GM12878 (cell line): ENCODE results near the gene CCDC120. TPM values are rescaled to one million over a fixed set of nuclear protein-coding genes. Genes with fewer than 3 reads are reported as not detected.

Experiments used
- ATAC-seq: fragments of 200-7000 bp; cut with Tn5 transposase; 3 replicates; pipeline ENCODE4 v1.9.1; 2020; ENCODE audit warnings: mild to moderate bottlenecking, moderate library complexity
- BruUV-seq: library from RNA; stranded (reverse); fragments of 400-500 nt; replicated peaks from 2 replicates; lab custom pipeline; 2021; lab: Mats Ljungman, UMichigan
- CTCF ChIA-PET: fragments of 300-600 bp; sonication (Branson Sonifier 250); formaldehyde crosslinking; extraction: SDS; loops from one replicate; lab custom pipeline; 2021; ENCODE audit warnings: inconsistent platforms; lab: Yijun Ruan, JAX
- POLR2A ChIA-PET: fragments of 350-600 bp; formaldehyde crosslinking; extraction: SDS; loops from one replicate; lab custom pipeline; 2021; ENCODE audit warnings: inconsistent platforms; lab: Charles Lee
- RAD21 ChIA-PET: fragments of 300-600 bp; sonication (Branson Sonifier 250); formaldehyde crosslinking; loops from one replicate; lab custom pipeline; 2023; ENCODE audit warnings: antibody characterized with exemption; ENCODE audit not compliant: unreplicated experiment; lab: Charles Lee
- SMC1A ChIA-PET: fragments of 300-600 bp; sonication (Branson Sonifier 250); formaldehyde crosslinking; loops from one replicate; lab custom pipeline; 2023; ENCODE audit not compliant: unreplicated experiment, uncharacterized antibody; lab: Charles Lee
- DNase-seq: peaks from one replicate; pipeline ENCODE4 v3.0.0-alpha.2; 2011; ENCODE audit warnings: low read depth, low spot score
- FAIRE-seq: peaks from 3 replicates; lab custom pipeline; 2011; peaks lifted over from hg19 to GRCh38; lab: Jason Lieb, UNC
- H2AFZ ChIP-seq: 2 replicates; pipeline ENCODE4 v1.6.0; 2011; ENCODE audit warnings: low read depth, low read length, control low read depth; ENCODE audit not compliant: control insufficient read depth
- H3K27ac ChIP-seq: 2 replicates; pipeline ENCODE4 v1.5.1; 2011; ENCODE audit warnings: control low read depth; ENCODE audit not compliant: control insufficient read depth, insufficient read depth
- H3K27me3 ChIP-seq, 2 experiments: replicated peaks in 1 of 2; 2 replicates each; pipeline versions ENCODE4 v1.6.0 to v1.6.1; 2011; ENCODE audit warnings: low read length in 1 of 2; ENCODE audit not compliant: control insufficient read depth in 2 of 2, insufficient read depth in 2 of 2
- H3K36me3 ChIP-seq, 2 experiments: 2 replicates each; pipeline ENCODE4 v1.5.1; 2011; ENCODE audit warnings: low read length in 1 of 2; ENCODE audit not compliant: control insufficient read depth in 2 of 2, insufficient read depth in 2 of 2
- H3K4me1 ChIP-seq: 2 replicates; pipeline ENCODE4 v1.6.1; 2011; ENCODE audit warnings: mild to moderate bottlenecking, low read length, moderate library complexity, mixed read lengths; ENCODE audit not compliant: control insufficient read depth, insufficient read depth
- H3K4me2 ChIP-seq: 2 replicates; pipeline ENCODE4 v1.6.0; 2011; ENCODE audit warnings: control low read depth; ENCODE audit not compliant: control insufficient read depth, insufficient read depth
- H3K4me3 ChIP-seq: fragments of 200-600 bp; sonication (generic); 2 replicates; pipeline ENCODE4 v1.5.1; 2016
- H3K79me2 ChIP-seq: 2 replicates; pipeline ENCODE4 v1.6.0; 2011; ENCODE audit warnings: low read length; ENCODE audit not compliant: control insufficient read depth, insufficient read depth
- H3K9ac ChIP-seq: 2 replicates; pipeline ENCODE4 v1.8.0; 2011; ENCODE audit warnings: low read length, control low read depth, mixed read lengths; ENCODE audit not compliant: control insufficient read depth, insufficient read depth
- H3K9me3 ChIP-seq: replicated peaks from 3 replicates; pipeline ENCODE4 v1.5.1; 2011; ENCODE audit warnings: mild to moderate bottlenecking, low read length; ENCODE audit not compliant: control insufficient read depth, insufficient read depth
- H4K20me1 ChIP-seq: 2 replicates; pipeline ENCODE4 v1.6.0; 2011; ENCODE audit not compliant: control insufficient read depth, insufficient read depth
- BHLHE40 ChIP-seq, 2 experiments: fragments of 450-650 bp in 1 of 2; IDR thresholded peaks; 2 replicates each; pipeline ENCODE4 v1.6.1; 2011 to 2017; ENCODE audit warnings: low read depth in 2 of 2, borderline replicate concordance in 1 of 2, improper control_type of control experiment in 1 of 2, low read length in 1 of 2, mild to moderate bottlenecking in 1 of 2
- CTCF ChIP-seq, 3 experiments: IDR thresholded peaks in 2 of 3; conservative IDR thresholded peaks in 1 of 3; 2 replicates each; pipeline ENCODE4 v1.5.1; 2011; ENCODE audit warnings: low read depth in 3 of 3, low read length in 3 of 3, mild to moderate bottlenecking in 3 of 3, control low read depth in 2 of 3, moderate library complexity in 2 of 3, inconsistent platforms in 1 of 3, mixed read lengths in 1 of 3; ENCODE audit not compliant: control insufficient read depth in 2 of 3, insufficient read depth in 1 of 3; ENCODE audit errors: extremely low read depth in 1 of 3
- MYC ChIP-seq: IDR thresholded peaks from 2 replicates; pipeline ENCODE4 v1.6.1; 2011; ENCODE audit warnings: mild to moderate bottlenecking, low read length, moderate library complexity, inconsistent platforms; ENCODE audit not compliant: insufficient read depth, insufficient replicate concordance, insufficient read length, severe bottlenecking
- RUNX3 ChIP-seq: IDR thresholded peaks from 2 replicates; pipeline ENCODE4 v1.6.1; 2012; ENCODE audit warnings: low read length, inconsistent platforms
- WGBS: methylation state at CpG from one replicate; pipeline ENCODE4 v1.1.6; 2016; ENCODE audit warnings: low lambda C conversion rate; ENCODE audit not compliant: insufficient replicate concordance, insufficient coverage; ENCODE audit errors: missing lambda C conversion rate; 5-methylcytosine and 5-hydroxymethylcytosine counted together
- in situ Hi-C: fragments of 300-500 bp; cut with MboI; formaldehyde crosslinking; loops from 9 replicates; pipeline ENCODE4 v1.14.3; 2018; ENCODE audit warnings: mixed read lengths
- intact Hi-C: fragments of 100-400 bp; cut with micrococcal nuclease; formaldehyde crosslinking; loops from one replicate; pipeline ENCODE4 v1.14.2; 2022; ENCODE audit not compliant: unreplicated experiment
- polyA plus RNA-seq, 11 experiments: library from polyadenylated mRNA; depleted of rRNA in 4 of 11; unstranded in 6 of 11; stranded (reverse) in 5 of 11; fragments of >200 nt; fragmentation: Nextera tagmentation in 4 of 11; fragmentation: Illumina TruSeq in 1 of 11; extraction: Ambion mirVana in 4 of 11; extraction: Trizol in 1 of 11; gene quantifications; 1 replicate in 1 of 11; 2 replicates in 10 of 11; pipeline versions ENCODE4 v1.2.1 to v1.2.3, GENCODE V29; 2011 to 2016; ENCODE audit warnings: inconsistent platforms in 2 of 11, missing spikeins in 2 of 11, low read depth in 1 of 11
- total RNA-seq, 4 experiments: library from RNA; depleted of rRNA in 3 of 4; stranded (reverse); fragments of >200 nt in 3 of 4; fragmentation: Illumina TruSeq in 1 of 4; extraction: Trizol in 1 of 4; gene quantifications; 2 replicates each; pipeline versions ENCODE4 v1.2.1 to v1.2.3, GENCODE V29; 2013 to 2021

Gene CCDC120
- total and polyA plus RNA-seq, 10 of the 15 experiments (the other 5 are each of a cell fraction or from before 2014, with no cell fraction given), result 0.11 to 4.1 (median 0.76) TPM

DNA sequence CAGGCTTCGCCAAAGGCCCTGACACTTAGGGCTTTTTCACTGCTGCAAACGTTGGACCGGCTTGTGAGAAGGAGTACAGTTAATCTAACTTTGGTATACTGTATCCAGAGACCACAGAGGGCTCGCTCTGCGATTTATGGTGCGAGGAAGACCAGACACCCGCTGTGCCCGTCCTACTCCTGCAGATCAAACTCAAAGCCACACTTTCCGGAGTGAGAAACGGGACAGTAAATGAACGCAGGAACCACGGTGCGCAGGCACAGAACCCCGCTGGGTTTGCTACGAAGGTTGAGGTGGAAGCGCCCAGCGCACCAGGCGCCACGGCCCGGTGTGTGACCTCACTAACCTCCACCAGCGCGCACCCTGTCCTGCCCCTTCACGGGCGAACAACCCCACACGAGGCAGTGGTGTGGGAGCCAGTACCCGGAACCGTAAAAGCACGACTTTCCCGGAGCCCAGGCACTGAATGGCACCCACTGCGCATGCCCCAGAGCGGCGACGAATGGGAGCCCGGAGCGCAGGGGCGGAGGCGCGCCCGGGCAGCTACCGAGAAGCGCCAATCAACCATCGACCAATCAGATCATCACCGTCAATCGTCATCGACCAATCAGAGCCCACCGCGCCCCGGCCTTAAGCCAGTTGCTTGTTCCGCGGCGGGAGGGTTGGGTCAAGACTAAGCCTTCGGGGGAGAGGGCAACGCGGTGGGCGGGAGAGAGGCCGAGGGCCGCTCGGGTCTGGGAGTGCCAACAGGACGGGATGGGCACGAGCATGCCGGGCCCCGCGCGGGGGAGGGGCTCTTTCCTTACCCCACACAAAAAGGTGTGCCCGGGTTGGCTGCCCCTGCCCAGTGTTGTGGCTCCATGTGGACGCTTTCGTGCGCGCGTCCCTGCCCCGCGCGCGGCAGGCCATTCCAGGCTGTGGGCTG lies 42.2 kb downstream of the CCDC120 start (continued):
- no peak for TF ChIP-seq CTCF (IDR thresholded peaks at IDR 0.05 in 2 of 3, conservative IDR thresholded peaks at IDR 0.05 in 1 of 3; ENCODE audit: control insufficient read depth in 2 of 3, extremely low read depth in 1 of 3, insufficient read depth in 1 of 3, low read depth in 3 of 3, low read length in 3 of 3)

GRCh38 chrX:49101629-49101984 lies 42.8 kb downstream of the CCDC120 start:
- FAIRE-seq (no peak), DNase-seq (no peak), ATAC-seq (peak; percentile 3)
- RAD21 ChIA-PET, result no interaction called here
- Histone ChIP-seq H3K27ac (peak overlapping the region; percentile 30; the same call in 1 of the 2 replicates), H3K79me2 (peaks cover 2% of the 10 kb centered on the region), H3K4me1 (no peaks in the 10 kb centered on the region; the same call in 1 of the 2 replicates), H3K27me3 (no peaks in the 10 kb centered on the region), H4K20me1 (no peaks in the 10 kb centered on the region), H2AFZ (no peak overlapping the region; the same call in 1 of the 2 replicates), H3K4me2 (peak overlapping the region; percentile 57), H3K4me3 (peak overlapping the region; percentile 61; the same call in 1 of the 2 replicates), H3K9me3 (no peaks in the 10 kb centered on the region), H3K36me3 (no peaks in the 10 kb centered on the region; a peak in 1 of 4 replicates), H3K9ac (peak overlapping the region; percentile 59; the same call in 1 of the 2 replicates)
- POLR2A ChIA-PET, result interaction anchor here (1.0 kb wide), 1 partner anchor 99 kb away, joined by 3 read pairs; the partner anchor contains the start of gene GRIPAP1
- SMC1A ChIA-PET, result interaction anchor here (0.5 kb wide), 1 partner anchor 459 kb away, joined by 4 read pairs; no protein-coding TSS in a partner anchor
- CTCF ChIA-PET, result interaction anchor here (0.6 to 1.0 kb wide), 2 partner anchors 23 to 48 kb away, joined by 3 read pairs; no protein-coding TSS in a partner anchor
- TF ChIP-seq MYC (no peak), RUNX3 (0 out of 2 replicates have a peak, but pooled peaks have one; percentile 0), BHLHE40 (IDR thresholded peaks at IDR 0.05; ENCODE audit: borderline replicate concordance in 1 of 2, low read depth in 2 of 2, low read length in 1 of 2) (no peak)
- intact Hi-C loops (no loop called here), in situ Hi-C loops (no loop called here)
- 43% methylated on average over 6 of the region's 9 CpGs for WGBS
- BruUV-seq, result no TSS peak
